Activated CD8-positive, alpha-beta memory T cell treated with anti-CD3 and anti-CD28 coated beads, Interleukin-2, amount 50 U/mL, for 4 hours (primary cell): ENCODE measurements around the gene RBFOX1.

Experiments
- DNase-seq: peaks from one replicate; pipeline ENCODE4 v3.0.0-alpha.2; 2020

The RBFOX1 gene

DNA sequence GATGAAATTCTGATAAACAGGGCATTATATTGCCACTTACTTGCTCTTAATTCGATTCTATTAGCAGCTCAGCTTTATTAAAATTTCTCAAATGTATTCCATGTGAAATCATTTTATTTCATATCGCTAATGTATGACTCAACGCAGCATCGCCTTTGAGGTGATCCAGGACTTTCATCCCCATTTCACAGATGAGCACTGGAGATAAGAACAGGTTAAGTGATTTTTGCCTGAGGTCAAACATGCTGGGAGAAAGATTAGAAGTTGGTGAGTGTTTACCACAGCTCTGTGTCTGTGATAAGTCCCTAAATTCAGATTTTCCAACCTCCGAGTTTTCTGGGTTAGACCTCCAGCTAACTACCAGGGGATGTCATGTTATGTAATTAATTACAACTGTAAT, 43.6 kb downstream of the RBFOX1 start:
- no peak for DNase-seq

DNA sequence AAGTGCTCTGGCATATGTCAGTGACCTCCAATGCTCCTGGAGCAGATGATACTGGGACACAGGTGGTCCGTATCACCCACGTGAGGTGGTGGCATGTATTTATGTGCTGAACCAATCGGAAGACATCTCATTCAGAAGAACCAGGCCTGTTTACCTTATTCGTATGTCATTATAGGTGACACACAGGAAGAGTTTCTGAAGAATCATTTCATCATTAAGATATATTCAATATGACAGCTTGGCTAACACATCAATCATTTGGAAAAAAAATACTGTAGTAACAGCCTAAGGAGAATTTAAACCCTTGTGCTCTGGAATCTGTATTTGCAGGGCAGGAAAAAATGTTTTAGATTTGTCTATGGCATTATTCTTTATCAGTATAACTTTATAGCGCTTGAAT, 44.6 kb downstream of the RBFOX1 start:
- DNase-seq, result no peak

DNA sequence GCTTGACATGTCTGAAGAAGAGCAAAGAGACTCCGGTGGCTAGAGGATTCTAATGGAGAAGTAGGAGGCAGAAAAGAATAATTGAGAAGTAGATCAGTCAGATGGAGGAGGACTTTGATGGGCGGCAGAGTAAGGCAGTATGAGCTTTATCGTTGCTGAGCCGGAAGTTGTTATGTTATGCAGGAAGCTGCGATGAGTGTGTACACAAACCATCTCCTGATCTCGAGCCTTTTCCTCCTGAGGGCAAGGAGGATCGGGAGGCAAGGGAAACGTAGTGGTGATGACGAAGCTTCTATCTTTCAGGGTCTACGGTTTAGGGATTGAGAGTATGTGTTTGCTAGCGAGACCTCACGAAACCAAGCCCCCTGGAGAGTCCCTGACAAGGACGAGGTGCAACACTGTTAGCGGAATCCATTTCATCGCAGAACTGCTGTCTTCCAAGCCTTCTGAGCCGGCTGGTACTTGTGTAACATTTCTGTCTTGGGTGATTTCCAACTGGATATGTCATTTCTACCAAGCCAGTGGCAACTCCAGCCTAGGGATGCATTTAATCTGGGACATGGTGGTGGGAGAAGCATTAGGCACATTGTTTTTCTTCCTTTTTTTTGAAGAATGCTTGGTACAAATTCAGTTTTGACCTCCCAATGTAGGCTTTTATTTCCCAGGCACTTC, 45.5 kb downstream of the RBFOX1 start:
- no peak for DNase-seq

DNA sequence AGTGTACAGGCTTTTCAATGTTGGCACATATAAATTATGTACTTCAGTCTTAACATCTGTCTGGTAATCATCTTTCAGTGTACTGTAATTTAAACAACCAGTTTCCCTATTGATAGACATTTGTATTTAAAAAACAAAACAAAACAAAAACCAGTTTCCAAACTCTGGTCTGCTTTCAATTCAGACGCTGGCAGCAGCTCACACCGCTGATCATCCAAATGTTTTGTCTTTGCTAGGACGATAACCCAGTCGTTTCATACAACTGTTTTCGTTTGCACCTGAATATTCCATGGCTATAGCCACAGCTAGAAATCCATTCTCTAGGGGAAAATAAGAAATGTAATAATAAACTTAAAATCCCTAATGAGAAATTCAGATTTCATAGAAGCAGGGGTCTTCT, 47.8 kb downstream of the RBFOX1 start:
- no peak for DNase-seq

DNA sequence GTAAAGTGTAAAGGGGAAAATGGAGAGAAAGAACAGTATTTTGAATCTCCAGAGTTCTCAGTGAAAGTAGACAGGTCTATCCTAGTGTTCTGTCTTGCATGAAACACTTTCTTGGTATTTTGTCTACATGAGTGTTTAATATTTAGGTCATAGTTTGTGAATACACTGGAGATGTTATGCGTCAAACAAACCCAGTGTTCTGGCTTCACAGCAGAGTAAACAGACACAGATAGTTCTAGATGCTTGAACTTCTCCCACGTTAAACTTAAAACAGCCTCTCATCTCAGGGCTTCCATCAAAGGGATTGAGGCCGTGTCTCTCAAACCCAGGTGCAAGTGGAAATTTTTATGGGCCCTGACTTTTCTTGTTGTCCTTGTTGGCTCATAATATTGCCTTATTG, 48.3 kb downstream of the RBFOX1 start:
- no peak for DNase-seq

DNA sequence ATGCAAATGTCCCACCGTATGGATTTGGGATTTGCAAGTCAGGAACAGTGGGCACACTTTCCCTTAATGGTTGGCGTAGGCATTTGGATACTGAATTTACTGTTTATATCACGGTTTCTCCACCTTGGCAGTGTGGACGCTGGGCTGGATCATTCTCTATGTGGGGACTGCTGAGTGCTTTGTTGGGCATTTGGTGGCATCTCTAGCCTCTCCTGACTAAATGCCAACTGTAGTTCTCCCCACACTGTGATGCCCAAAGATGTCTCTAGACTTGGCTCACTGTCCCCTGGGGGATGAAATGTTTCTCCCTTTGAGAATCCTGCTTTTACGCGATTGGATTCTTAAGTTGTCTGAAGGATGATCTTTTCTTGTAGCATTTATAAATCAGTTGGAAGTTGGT, 49.0 kb downstream of the RBFOX1 start:
- DNase-seq, result no peak

DNA sequence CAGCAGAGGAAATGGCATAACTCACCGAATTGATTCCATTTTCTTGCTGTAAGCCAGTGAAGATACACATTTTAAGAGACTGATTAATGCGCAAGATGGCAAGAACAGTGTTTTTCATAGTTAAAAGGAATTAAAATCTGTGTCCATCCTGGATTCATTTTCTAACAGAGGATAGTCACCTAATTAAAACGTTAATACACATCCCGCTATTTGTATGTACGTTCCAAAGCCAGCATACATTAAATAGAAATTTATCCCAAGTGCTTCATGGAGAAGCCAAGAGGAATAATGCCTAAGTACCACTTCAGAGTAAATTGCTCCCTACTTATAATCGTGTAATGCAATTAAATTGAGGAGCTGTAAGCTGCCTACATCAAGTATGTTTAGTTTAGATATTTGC, 49.9 kb downstream of the RBFOX1 start:
- no peak for DNase-seq

DNA sequence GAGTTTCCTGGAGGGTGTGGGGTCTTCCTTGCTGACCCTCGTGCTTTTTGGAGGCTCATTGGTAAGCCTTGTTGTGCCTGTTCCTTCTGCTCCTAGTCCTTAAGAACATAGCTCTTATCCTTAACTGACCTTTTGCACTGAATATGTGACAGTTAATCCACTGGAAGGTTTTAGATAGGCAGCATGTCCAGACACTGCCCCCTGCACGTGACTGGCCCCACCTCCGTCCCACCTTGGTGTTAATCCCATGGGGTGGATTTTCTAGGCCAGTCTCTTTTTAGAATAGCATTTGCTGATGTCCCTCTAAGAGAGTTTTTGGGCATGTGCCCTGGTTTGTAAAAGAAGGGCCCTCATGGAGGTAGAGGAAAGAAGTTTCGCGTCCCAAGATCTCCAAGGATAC, 58.3 kb downstream of the RBFOX1 start:
- DNase-seq, result no peak

DNA sequence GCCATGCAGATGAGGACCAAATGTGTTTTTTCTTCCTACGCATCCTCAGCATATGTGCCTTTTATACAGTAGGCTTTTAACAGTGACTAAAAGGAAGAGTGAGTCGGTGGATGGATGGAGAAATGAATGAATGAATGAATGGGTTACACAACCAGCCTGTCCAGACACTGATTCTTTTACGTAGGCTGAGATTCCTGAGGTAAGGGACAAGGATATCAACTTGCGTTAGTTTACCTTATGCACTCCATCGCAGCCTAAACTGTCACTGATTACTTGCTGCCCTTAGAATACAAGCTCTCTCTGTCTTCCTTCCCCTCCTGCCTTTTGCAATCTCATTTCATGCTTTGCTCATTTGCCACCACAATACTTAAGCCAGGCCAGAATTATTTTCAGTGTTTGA, 59.0 kb downstream of the RBFOX1 start:
- no peak for DNase-seq

DNA sequence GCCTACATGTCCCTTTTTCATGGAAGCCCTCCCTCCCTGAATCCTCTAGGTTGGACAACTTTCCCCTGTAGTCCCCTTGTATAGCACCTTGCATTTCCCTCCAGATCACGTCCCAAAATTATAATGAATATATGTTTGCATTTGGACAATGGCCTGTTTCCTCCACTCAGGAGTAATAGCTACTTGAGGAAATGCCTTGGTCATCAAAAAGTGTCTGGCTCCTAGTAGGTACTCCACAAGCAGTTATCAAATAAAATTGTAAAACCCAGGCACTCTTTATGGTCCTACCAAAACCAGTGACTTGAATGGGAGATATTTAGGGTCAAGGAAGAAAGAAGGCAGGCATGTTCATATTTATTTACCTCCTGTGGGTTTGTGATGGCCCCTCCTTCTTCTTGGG, 59.6 kb downstream of the RBFOX1 start:
- DNase-seq, result no peak

DNA sequence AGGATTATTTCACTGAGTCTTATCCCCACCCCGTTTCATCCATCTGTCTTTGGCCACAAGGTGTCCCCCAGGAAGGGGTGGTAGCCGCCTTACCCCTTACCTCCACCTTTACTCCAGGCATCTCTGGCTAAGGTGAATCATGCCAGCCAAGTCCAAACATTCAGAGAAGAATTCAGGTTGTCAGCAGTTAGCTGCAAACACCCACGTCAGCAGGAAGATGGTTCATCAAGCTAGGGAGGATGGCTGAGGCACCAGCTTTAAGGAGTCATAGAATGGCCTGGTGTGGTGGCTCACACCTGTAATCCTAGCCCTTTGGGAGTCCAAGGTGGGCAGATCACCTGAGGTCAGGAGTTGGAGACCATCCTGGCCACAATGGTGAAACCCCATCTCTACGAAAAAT, 61.0 kb downstream of the RBFOX1 start:
- no peak for DNase-seq

DNA sequence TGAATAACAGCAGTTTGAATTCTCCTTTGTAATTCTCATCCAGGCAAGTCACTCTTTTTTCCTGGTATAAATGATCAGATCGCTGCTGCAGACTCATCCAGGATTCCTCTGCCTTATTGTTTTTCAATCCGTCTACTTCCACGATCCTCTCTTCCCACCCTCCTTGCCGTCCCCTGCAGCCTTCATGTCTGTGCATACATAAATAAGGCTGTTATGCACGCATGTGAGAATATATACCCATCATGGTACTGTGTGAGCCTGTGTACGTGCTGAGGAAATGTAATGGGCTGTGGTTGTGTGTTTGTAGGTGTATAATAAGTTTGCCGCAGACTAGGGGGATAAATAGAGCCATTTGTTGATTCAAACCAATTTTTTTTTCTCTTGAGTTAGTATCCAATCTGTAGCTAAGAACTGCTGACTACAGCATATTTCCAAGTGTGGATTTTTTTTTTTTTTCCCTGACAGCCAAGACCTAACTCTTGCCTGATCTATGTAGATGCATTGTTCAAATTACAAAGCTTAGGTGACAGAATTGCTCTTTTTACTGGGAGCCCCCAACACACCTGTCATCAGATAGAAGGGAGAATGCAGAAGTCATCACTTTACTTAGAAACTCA, 62.2 kb downstream of the RBFOX1 start:
- DNase-seq, result no peak

DNA sequence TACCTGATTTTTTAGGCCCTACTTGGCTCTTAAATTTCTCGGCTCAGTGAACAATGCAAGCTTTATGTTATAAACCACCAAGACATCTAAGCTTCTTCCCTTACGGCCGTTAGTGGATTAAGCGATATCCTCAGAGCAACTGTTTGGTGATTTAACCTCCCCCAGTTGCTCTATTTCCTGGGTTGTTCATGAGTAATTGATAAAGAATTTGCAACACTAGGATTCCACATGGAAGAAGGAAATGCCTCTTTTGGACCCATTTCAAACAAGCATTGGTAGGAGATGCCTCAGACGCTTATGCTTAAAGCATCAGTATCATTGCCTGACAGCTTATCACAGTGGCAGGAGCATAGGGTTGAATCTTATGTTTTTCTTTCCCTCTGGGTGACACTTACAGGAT, 65.3 kb downstream of the RBFOX1 start:
- DNase-seq, result no peak

DNA sequence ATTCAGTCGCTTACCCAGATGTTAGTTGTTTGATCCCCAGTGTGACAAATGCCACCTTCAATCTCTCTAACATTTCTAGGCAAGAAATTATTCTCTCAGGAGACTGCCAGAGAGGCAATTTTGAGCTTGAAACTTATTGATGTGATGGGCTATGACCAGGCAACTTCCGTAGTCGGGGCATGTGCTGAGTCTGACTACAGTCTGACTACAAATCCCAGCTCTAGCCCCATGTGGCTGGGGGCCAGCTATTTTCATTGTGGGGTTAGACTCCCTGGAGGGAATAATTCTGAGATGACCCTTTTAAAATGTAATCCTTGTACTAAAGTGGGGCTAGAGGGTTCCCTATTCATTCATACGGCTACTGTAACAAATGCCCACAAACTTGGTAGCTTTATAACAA, 65.9 kb downstream of the RBFOX1 start:
- DNase-seq, result no peak

DNA sequence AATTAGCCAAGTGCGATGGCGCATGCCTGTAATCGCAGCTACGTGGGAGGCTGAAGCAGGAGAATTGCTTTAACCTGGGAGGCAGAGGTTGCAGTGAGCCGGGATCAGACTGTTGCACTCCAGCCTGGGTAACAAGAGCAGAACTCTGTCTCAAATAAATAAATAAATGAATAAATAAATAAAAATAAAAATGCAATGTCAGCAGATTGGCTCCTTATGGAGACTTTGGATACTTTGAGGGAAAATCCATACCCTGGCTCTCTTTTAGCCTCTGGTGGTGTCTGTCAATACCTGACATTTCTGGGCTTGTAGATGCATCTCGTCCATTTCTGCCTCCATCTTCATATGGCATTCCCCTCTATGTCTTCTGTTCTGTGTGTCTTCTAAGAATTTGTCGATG, 66.7 kb downstream of the RBFOX1 start:
- DNase-seq, result no peak

DNA sequence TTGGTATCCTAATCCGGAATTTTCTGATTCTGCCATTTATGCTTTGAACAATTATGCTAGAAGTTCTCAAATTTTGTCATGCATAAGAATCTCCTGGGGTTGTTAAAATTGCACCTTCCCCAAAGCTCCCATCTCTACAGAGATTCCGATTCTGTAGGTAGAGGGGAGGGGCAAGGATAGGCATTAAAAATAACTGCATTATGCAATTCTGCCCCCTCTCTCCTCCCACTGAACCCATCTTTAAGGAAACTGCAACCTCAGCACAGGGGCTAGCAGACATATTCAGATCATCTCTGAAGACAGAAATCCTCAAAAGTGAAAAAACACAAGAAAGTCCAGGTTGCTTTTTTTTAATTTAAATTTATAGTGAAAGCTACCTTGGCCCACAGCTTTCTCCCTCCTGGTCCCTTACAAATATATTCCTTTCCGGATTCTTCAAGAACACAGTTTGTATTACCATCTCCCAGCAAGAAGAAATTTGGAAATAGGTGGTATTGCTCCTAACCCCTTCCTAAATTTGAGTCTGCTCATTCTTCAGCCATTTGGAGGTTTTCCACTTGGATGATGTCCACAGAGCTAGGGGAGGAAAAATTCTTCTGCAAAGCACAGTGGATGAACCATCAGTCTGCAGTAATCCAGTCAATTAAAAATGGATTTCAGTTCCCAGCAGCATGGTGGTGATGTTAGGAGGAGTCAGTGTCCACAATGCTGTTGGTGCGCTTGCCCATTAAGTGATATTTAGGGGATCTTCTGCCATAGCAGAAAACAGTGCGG, 67.7 kb downstream of the RBFOX1 start:
- no peak for DNase-seq

DNA sequence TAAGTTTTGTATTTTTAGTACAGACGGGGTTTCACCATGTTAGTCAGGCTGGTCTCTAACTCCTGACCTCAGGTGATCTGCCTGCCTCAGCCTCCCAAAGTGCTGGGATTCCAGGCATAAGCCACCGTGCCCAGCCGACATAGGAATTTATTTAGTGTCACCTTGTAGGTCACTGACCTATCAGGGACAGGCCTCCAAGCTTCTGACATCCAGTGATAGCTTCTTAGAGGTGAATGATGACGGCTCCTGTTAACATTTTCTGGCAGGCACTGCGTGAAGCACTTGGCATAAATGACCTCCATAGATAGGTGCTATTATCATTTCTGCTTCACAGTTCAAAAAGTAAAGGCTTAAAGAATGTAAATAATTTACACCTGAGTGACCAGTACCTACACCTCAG, 71.6 kb downstream of the RBFOX1 start:
- DNase-seq, result no peak

DNA sequence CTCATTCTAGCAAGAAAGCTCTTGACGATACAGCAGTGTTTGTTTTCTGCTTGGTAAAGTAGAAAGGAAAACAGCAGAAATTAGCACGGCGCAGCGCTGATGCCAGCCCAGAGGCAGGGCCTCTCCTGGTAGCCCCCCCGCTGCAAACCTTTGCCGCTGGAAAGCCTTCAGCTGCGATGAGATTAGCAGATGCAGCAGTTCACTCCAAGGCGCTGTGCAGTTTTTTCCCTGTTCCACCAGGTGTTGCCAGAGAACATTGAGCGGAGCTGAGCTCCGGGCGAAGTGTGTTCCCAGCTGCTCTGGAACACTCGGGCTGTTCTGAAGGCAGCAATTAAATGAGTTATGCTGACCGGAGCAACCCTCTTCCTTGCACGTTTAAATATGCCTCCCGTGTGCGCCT, 72.5 kb downstream of the RBFOX1 start:
- no peak for DNase-seq

DNA sequence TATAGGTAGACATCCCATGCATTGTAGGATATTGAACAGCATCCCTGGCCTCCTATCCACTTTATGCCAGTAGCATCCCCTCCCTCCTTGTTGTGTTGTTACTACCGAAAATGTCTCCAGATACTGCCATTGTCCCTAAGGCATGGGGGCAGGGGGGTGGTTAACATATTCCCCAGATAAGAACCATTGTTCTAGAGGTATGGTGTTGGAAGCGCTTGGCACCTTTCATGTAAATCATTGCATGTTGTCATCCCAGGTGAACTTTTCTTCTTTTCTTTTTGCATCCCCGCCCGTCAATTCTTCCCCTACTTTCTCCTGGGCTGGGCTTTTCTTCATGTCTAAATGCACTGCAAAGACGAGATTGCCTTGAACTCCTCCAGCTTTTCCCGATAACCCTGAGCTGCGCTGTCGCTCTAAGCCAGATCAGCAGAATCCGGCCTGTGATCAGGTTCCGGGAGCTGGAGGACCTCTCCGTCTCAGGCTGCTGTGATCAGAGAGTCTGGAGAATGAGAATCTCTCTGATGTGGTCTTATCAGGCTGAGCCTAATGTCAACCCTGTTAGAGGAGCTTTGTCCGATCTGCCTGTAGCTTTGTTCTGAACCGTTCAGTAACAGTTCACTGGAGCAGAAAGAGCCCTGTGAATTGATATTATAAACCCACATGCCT, 76.2 kb downstream of the RBFOX1 start:
- no peak for DNase-seq

DNA sequence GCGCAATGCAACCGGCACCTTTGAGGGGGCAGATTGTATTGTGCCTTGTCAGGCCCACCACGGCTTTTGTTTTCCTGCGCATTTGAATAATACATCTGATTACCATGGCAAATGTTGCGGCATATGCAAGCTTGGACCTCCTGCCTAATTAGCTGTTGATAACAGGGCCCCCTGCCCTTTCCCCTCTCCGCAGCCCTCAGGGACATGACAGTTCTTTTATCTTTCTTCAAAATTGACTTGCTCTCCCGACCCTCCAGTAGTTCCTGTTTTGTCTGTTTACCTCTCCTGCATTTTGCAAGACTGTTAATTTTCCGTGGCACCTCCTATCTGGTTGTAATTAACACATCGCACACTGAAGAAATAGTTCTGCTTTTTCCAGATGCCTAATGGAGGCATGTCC, 86.8 kb downstream of the RBFOX1 start:
- no peak for DNase-seq

DNA sequence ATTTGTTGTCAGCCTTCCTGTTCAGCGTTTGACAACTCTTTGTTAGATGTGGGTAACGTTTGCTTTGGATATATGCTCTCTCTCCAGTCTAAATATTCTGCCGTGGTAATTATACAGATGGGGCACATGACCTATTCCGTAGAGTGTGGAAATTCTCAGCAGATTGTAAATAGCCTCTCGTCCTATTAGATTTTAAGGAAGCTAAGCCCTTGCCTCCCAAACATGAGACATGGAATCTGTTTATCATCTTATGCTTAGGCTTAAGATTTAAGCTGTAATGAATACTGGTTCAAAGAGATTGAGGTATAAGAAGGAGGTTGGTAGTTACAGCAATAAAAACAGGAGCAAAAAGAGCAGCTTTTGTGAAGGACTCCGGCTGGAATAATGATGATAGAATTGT, 87.4 kb downstream of the RBFOX1 start:
- DNase-seq, result no peak

DNA sequence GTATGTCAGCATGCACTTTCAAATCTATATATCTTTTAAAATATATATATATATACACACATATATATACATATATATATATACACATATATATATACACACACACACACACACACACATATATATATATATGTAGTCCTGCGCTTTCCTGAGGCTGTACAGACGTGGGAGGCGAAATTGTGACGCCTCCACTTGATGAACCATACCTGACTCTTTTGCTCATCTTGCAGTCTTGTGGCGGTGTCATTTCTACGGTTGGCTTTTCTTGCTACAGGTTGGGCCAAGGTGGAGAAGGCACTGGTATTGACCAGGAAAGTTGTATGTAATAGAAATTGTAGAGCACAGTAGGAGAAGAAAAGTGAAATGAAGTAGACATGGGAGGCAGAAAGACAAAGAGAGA, 88.2 kb downstream of the RBFOX1 start:
- no peak for DNase-seq

DNA sequence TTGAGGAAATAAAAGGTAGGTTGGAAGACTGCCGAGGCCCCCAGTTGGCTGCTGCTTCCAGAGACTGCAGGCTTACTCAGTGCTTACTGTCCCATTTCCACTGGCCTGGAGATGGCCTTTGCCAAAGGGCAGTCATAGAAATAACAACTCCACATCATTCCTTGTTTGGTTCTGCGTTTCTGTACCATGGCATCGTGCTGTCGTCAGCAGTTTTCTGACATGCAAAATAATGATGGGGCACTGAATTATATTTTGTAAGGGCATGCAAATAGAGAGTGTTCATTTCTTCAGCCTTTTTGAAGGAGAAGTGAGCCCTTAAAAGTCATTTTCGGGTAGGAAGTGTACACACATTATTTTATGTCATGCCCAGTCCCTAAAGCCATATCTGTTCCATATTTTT, 88.9 kb downstream of the RBFOX1 start:
- no peak for DNase-seq
